Measurements from ENCODE around the gene BACH2.

GRCh38 chr6:90107771-90108282 is 188.8 kb downstream of the BACH2 start:
- TF ChIP-seq POLR2AphosphoS5 (IDR thresholded peaks at IDR 0.05; ENCODE audit: low read depth, low read length) = no peak
- no peak for TF ChIP-seq POLR2A (IDR thresholded peaks at IDR 0.05; ENCODE audit: low read depth, low read length)

All from GM12892 (cell line).